Stimulated activated CD8-positive, alpha-beta memory T cell treated with anti-CD3 and anti-CD28 coated beads, Interleukin-7, amount 100 ng/mL, for 24 hours (primary cell): ENCODE measurements around the gene TNRC6C.
"Not testable (repeated sequence)": the region's sequence is repeated elsewhere in the genome, so short reads cannot be mapped to it uniquely, and the experiment has no call there.

Experiments used
- DNase-seq: peaks from one replicate; pipeline ENCODE4 v3.0.0-alpha.2; 2020; ENCODE audit warnings: low read depth

The TNRC6C gene

DNA sequence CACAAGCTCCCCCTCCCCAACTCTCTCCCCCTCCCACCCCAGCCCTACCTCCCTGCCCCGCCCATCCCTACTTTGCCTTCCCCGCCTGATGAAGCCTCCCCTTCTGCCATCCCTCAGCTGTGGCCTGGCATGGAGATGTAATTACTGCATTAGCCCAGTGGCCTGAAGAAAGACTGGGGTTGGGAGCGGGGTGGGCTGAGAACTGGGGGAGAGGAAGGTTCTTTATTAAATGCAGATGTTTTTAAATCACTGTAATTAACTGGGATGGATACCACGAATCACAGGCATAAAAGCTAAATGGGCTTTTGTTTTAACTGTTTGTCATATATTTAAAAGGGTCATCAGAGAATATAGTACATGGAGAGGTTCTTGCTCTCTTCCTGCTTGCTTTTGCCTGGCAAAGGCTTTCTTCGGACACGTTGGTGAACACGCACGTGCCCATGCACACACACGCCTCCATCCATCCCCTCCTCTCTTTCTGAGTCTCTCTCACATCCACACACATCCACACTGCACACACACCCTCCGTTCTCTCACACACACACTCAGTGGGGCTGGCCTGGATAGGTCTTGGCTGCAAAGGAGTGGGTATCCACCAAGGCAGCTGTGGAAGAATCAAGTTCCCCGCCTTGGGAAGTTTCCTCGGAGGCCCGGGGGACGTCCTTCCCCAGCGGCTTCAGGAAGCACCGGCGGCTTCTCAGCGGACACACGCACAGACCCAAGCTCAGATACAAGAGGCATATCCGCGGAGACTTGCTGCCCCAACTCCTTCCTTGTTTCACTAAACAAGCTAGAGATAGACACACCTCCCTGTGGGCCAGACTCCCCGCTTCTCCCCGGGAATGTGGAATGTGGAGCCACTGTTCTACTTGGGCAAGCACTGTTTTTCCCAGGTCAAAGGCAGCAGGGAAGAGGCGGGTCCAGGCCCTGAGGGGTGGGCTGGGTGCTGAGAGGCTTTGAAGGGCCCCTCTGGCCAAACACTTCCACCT is 27.4 kb upstream of the TNRC6C start:
- no peak for DNase-seq

DNA sequence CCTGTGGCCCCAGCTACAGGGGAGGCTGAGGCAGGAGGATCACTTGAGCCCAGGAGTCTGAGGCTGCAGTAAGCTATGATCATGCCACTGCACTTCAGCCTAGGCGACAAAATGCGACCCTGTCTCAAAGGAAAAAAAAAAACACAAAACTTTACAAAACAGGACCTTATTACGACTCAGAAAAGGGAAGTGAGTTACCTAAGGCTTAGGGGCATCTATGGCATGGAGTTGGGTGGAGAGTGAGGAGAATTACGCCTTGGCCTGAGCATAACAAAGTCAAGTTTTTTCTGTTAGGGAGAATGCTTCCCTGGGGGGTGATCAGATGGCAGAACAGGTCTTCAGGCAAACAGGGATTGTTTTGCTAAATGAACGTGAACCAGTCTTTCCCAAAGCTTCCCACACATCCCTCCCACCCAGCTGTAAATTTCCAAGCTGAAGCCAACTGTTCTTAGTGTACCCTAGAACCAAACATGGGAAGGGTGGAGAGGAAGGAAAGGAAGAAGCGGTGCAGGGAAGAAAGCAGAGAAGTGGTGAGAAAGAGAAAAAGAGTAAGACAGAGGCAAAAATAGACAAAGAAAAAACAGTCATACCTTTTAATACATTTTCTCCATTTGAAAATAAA is 24.6 kb upstream of the TNRC6C start:
- no peak for DNase-seq

DNA sequence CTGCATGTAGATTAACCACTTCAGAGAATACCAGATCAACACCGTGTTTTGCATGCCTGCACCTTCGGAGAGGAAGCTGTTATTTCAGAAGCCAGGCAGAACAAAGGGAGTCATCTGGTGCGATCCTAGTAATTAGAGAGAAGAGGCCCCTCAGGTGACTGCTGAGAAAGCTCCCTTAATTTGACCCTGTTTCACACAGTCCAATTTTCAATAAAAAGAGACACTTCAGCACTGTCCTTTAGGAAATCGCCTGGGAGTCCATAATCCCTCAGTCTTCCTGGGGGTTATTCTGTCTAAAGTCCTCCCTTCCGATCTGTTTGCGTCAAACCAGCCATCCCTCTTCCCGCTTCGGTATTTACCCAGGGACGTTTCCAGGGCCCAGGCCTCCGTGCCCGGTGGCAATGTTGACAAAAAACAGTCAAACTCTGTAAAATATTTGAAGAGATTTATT is 23.4 kb upstream of the TNRC6C start:
- no peak for DNase-seq

DNA sequence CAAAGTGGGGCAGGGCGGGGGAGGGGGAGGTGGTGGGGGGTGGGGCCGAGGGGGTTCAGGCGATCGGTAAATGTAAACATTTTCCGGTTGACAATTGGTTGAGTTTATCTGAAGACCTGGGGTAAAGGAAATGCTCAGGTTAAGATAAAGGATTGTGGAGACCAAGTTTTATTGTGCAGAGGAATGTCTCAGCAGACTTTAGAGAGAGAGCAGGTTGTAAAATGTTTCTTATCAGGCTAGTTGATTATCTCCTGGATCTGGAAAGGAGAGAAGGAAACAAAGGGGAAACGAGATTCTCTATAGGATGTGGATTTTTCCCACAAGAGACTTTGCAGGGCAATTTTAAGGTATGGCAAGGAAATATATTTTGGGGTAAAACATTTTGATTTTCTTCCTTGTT is 22.8 kb upstream of the TNRC6C start:
- not testable (repeated sequence) for DNase-seq

DNA sequence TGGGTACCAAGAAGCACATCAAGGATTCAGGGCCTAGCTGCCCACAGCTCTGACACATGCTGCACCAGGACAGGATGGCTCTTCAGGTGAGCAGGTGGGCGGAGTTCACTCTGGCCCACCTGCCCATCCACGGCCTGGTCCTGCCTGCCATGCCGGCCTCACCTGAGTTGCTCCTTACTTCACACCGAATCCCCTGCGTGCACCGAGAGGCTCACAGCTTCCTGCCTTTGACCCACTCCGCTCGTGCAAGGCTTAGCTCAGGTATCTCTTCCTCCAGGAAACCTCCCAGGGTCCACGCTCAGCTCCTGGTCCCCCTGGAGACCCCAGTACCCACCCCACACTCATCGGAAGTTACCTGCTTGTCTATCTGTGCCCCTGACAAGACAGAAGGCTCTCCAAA is 21.6 kb upstream of the TNRC6C start:
- DNase-seq = no peak

DNA sequence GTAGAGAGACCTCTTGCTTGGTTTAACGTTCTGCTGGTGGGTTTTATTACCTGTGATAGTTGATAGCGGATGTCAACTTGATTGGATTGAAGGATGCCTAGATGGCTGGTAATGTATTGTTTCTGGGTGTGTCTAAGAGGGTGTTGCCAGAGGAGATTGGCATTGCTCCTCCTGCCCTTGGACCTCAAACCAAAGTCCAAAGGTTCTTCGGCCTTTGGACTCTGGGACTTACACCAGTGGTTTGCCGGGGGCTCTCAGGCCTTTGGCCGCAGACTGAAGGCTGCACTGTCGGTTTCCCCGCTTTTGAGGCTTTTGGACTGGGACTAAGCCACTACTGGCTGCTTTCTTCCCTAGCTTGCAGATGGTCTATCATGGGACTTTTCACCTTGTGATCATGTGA is 17.5 kb upstream of the TNRC6C start:
- DNase-seq = no peak

DNA sequence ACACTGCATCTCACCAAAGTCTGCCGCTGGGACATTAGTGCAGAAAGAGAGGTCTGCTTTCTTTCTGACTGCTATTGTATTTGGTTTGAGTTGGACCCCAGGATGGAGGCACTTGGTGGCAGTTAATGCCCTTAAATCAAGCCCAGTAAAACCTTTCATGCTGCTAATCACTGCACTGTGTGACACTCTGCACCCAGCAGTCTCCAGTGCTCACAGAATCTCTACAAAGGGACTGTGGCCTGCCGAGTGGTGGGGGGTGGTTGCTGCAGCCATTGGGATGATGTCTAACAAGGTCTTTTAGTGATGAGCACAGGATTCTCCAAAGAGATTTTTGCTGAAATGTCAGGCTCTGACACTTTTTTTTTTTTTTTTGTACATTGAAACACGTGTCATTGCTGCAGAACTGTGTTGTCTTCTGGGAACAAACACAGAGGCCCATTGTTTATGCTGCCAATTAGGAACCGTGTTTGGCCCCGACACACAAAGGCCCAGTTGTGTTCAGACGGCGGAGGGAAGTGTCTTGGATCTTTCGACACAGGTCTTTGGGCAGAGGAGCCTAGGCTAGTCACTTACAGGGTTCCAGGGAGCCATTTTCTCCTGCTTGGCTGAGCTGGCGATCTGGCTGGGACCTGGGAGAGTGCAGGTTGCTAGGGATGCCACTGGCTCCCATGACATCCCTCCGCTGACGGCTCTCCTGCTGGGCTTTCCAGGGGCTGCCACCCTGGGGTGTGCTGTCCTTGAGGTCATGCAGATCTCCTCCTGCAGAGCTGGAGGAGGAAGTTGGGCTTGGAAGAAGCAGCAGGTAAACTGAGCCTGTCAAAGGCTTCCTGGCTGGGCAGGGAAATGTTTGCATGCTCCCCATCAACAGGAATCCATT is 16.2 kb upstream of the TNRC6C start:
- no peak for DNase-seq

DNA sequence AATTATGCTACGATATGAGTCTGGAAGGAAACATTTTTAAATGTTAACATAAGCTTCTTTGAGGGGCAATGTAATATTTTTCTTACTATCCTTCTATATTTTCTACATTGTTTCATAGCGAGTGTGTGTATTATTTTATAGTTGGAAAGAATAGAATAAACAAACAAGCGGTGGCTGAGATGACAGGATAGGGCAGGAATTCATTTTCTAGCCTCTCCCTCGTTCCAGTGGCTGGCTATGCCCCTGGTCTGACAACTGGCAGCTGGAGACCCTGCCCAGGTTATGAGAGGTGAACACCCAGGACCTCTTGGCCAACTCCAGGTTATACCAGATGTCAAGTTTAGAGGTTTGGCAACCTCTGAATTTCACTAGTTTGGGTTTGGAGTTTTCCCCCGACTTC is 14.5 kb upstream of the TNRC6C start:
- no peak for DNase-seq

DNA sequence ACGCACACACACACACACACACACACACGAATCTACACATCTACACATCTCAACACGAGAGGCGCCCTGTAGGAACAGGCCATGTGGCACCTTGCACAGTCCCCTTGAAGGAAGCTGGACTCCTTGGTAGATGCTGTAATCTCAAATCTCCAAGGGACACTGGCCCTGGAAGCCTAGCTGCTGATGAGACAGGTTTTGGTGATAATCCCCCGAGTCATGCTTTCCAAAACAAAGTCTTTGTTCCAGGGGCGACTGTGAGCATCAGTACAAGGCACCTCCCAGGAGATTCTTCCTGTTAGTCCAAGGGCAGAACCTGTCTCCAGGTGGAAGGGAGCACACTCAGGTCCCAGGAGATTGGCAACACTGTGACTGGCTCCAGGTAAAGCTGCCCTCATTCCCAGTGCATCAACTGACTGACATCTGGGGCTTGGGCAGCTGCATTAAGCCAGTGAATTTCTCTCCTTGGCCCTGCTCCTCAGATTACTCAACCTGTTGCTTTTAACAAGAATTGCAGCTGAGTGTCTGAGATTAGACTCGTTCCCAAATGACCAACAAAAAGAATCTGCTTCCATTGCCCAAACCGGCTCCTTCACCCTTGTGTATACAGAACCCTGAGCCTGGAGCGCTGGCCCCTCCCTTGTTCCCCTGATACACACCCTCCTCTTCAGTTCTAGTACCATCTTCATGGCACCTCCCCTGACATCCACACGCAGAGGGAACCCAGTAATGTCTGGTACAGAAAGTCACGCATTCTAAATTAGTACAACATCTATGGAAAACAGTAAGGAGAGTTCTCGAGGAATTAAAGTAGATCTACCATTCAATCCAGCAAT is 13.9 kb upstream of the TNRC6C start:
- no peak for DNase-seq

DNA sequence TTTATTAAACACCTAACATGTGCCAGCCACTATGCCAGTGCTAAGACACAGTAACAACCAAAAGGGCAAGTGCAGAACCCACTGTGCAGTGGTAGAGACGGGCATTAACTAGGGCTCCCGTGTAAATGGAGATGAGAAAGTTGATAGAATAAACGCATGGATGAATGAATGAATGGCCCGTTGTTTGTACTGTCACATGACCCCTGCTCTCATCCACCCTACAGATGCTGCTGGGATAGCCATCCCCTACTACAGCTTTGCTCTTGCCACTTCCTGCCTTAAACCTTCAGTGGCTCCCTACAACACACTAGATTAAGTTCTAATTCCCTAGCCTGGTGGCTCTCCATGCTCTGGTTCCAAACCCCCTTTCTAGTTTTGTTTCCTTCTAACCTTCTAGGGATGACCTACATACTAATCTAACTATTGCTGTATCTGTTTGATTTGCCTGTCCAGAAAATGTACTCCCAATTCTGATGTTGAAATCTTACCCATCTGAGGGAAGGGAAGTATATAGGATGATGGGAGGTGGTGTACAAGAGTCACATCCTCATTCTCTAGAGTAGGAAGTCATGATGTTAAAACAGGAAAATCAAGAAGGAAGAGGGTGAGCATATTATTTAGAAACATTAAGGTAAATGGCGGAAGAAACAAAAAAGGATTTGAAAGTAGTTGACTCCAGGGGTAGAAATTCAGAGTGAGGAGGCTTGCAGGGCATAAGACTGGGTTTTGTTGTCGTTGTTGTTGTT is 11.4 kb upstream of the TNRC6C start:
- no peak for DNase-seq

DNA sequence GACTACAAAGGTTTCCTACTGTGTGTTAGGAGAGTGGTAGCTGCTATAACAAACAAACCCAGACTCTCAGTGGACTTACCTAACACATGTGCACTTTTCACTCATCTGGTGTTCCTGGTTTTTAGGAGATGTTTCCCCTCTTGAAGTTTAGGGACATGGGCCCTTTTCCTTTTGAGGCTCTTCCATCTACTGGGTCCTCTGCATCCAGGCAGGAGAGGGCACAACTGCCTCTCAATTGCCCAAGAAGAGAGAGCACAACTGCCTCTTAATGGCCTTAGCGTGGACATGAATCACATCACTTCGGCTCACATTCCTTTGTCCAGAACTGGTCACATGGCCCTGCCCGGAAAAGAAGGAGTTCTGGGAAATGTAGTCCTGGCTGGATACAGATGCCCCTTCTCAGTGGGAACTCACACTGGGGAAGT is 9.8 kb upstream of the TNRC6C start:
- DNase-seq = no peak

DNA sequence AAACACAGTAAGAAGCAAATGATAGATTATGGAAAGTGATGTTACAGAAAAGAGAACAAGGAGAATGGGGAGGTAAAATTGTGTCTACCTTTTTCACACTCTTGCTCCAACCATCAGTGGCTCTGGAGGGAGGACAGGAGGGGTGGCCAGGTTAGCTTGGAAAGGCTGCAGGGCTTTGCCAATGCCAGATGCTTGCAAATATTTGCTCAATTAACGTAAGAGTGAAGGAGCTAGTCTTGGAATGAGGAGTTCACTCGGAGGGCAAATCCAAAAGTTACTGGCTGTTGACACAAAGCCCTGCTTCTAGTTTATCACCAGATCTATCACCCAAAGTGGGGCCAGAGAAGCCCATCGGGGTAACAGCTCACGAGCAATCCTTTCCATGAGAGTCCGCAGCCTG is 7.4 kb upstream of the TNRC6C start:
- DNase-seq = no peak

DNA sequence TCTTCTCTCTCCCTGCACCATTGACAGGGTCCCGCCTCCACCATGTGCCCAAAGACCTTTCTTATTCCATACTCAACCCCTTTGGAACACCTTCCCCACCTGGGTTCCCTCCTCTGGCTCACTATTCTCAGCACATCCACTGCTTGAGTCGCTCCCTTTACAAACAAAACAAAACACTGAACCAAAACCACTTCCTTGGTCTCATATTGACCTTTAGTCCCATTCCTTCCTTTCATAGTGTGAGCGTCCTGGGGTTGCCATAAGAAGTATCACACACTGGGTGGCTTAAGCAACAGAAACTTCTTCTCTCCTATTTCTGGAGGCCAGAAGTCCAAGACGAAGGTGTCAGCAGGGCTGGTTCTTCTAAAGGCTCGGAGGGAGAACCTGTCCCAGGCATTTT is 6.1 kb upstream of the TNRC6C start:
- no peak for DNase-seq

DNA sequence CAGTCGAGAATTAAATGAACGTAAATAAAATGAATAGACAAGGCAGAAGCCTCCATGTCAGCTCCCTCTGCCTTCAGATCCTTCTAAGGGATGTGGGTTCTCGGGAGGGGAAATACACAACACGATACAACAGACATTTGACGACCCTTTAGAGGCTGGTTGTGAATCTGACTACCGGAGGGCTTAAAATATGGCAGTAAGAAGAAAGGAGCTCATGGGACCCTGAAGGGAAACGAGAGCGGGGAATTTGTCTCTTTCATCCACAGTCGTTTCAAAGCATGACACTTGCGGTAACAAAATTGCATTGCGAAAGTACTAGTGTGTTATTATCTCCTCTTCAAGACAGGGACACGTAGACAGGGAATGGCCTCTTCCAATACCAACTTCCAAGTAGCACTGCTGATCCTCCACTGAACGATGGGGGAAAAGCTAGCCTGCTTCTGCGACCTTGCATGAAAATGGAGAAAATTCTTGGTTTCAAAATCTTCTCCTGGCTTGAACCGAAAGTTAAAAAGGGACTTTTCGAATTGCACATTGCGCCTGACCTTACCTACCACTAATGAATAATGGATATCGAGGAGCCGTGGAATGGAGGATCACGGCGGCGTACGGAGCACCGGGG is 1.2 kb upstream of the TNRC6C start:
- no peak for DNase-seq

DNA sequence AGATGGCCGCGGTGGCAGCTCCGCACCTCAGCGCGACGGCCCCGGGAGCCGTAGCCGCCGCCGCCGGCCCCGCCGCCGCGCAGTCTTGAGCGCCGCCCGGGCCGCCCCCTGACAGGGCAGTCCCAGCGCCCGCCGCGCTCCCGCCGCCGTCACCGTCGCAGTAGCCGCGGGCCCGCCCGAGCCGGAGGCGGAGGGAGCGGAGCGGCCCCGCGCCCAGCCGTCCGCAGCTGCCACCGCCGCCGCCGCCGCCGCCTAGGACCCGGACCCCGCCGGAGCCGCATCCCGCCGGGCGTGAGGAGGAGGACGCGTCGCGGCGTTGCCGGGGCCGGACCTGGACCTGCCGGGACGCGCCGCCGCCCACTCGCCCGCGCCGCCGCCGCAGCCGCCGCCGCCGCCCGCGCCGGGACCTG is 218 bp downstream of the TNRC6C start:
- no peak for DNase-seq

DNA sequence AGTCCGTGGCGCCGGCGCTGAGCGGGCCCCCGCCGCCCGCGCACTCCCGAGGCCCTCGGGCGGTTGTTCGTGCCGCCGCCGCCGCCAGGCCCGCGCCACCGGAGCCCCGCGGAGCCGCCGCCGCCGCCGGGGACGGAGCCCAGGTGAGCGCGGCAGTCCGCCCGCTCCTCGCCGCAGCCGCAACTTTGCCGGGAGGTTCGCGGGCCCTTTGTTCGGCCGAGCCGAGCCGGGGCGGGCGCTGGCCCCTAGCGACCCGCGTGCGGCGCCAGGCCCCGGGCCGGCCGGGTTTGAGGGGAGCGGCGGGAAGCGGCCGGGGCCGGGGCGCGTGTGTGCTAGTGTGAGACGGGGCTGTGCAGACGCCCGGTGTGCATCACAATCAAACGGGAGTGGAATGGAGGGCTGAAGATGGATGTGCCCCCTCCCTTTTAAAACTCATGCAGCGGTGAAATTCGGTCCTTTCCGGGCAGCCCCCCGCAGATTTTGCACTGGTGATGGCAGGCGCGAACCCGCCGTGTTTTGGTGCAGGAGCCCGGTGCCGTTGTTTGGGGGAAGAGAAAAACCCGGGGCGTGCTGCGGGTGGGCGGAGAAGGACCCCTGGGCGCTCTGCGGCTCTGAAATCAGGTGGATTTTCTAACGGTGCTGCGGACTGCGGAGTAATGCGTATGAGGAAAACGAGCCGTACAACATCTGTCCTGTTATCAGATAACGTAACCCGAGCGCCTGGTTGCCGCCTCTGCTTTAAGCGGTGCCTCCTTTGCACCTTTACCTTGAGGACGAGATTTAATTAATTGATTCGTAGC is 823 bp downstream of the TNRC6C start:
- no peak for DNase-seq

DNA sequence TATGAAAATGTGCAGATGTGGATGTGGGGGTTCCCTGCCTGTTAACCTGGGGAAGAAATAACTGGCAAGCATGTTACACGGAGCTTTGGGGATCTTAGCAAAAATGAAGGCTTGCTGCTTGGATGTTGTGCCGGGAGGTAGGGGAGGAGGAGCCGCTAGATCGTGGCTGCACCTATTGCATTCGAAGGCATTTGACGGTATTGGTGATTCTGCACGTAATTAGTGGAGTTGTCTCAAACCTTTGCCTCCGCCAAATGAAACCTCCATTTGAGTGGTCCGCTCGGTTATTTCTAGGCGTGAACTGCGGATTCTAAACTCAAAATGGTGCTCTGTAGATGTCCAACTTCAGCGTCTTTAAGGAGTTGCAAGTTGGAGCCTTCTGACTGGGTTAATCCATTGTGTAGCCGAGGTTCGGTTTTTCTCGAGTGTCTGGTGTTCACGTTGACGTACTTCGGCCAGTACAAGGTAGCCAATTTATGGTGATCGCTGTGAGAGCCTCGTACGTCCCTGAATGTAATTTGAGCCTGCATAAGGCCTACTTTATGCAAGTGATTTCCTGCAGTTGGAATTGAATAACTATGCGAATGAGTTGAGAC is 1.5 kb downstream of the TNRC6C start:
- DNase-seq = no peak

DNA sequence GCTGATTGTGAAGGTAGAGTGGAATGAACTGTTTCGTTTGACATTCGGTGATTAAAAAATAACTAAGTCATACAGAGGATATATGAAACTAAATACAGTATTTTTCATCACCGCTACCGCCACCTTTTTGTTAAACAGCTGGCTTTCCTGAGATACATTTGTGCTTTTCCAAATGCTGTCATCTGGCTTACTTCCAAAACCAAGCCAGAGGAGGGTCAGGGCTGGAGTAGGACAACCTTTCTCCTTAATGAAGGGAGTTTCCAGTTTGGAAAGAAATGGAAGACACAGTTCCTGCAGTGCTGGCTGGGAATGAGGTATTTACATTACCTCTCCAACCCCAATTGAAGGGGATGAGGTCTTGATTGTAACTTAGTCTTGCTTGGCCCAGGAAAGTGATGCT is 3.2 kb downstream of the TNRC6C start:
- DNase-seq = no peak

DNA sequence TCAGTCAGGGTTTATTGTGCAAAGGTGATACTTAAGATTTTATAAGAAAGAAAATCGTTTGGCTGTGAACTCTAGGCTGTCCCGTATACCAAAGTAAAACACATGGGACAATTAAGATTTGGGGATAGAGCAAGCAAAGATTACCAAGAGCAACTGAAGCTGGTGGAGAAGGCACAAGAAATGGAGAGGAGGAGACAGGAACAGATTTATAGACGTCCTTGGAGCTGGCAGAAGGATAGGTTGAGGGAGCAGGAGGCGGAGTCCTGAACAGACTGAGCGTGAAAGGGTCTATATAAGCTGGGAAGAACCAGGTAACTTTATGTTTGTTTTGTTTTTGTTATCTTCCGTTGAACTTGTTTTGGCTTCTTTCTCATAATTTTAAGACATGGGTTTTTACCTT is 3.8 kb downstream of the TNRC6C start:
- no peak for DNase-seq
